Measurements from ENCODE around the gene TVP23B.
"Not testable (repeated sequence)": the region's sequence is repeated elsewhere in the genome, so short reads cannot be mapped to it uniquely, and the experiment has no call there.

TVP23B gene

GRCh38 chr17:18791402-18791801 is 10.4 kb downstream of the TVP23B start:
- DNase-seq (ENCODE audit: low spot score) = not testable (repeated sequence)

- DNase-seq (ENCODE audit: low spot score) = not testable (repeated sequence)
These were observed 13.9 kb downstream of the TVP23B start for GRCh38 chr17:18794841-18795240.

- not testable (repeated sequence) for DNase-seq (ENCODE audit: low spot score)
These were observed 15.9 kb downstream of the TVP23B start for GRCh38 chr17:18796887-18797286.

GRCh38 chr17:18803458-18804245 is 22.7 kb downstream of the TVP23B start:
- DNase-seq (ENCODE audit: low spot score) = not testable (repeated sequence)

- not testable (repeated sequence) for DNase-seq (ENCODE audit: low spot score)
These were observed 34.9 kb downstream of the TVP23B start for GRCh38 chr17:18815924-18816323.

- DNase-seq (ENCODE audit: low spot score) = peak; percentile 34
These were observed 35.7 kb downstream of the TVP23B start for GRCh38 chr17:18816489-18817371.

- DNase-seq (ENCODE audit: low spot score) = not testable (repeated sequence)
These were observed 40.4 kb downstream of the TVP23B start for GRCh38 chr17:18821430-18821829.

GRCh38 chr17:18827613-18828012 is 46.6 kb downstream of the TVP23B start:
- DNase-seq (ENCODE audit: low spot score) = not testable (repeated sequence)

- no peak for DNase-seq (ENCODE audit: low spot score)
These were observed 67.5 kb downstream of the TVP23B start for GRCh38 chr17:18848501-18848900.

GRCh38 chr17:18850679-18851078 is 69.7 kb downstream of the TVP23B start:
- no peak for DNase-seq (ENCODE audit: low spot score)

GRCh38 chr17:18851201-18851600 is 70.2 kb downstream of the TVP23B start:
- DNase-seq (ENCODE audit: low spot score) = no peak

GRCh38 chr17:18854956-18855355 is 74.0 kb downstream of the TVP23B start:
- DNase-seq (ENCODE audit: low spot score) = no peak

GRCh38 chr17:18855831-18856569 is 75.0 kb downstream of the TVP23B start:
- peak; percentile 98 for DNase-seq (ENCODE audit: low spot score)
